GM23338 (cell line): Measurements from ENCODE around the gene IWS1. TPM values are rescaled to one million over a fixed set of nuclear protein-coding genes. Genes with fewer than 3 reads are reported as not detected.

Experiments
- ATAC-seq: fragments of 200-7000 bp; cut with Tn5 transposase; 3 replicates; pipeline ENCODE4 v1.9.1; 2020
- DNase-seq: peaks from one replicate; pipeline ENCODE4 v3.0.0-alpha.2; 2015; ENCODE audit warnings: low spot score
- H2AFZ ChIP-seq: fragments of 200-600 bp; sonication (generic); 2 replicates; pipeline ENCODE4 v1.8.0; 2016; ENCODE audit warnings: antibody characterized with exemption, mild to moderate bottlenecking, moderate library complexity
- H3F3A ChIP-seq: fragments of 200-600 bp; sonication (generic); replicated peaks from 2 replicates; pipeline ENCODE4 v1.8.0; 2017; ENCODE audit warnings: antibody characterized with exemption, mixed run types, low read depth
- H3K27ac ChIP-seq: fragments of 200-600 bp; sonication (generic); 2 replicates; pipeline ENCODE4 v1.6.1; 2016; ENCODE audit warnings: low read depth
- H3K27me3 ChIP-seq: fragments of 200-600 bp; sonication (generic); 2 replicates; pipeline ENCODE4 v1.8.0; 2016; ENCODE audit warnings: mild to moderate bottlenecking, mixed run types, moderate library complexity; ENCODE audit not compliant: insufficient read depth
- H3K36me3 ChIP-seq: fragments of 200-600 bp; sonication (generic); 2 replicates; pipeline ENCODE4 v1.8.0; 2016; ENCODE audit warnings: mild to moderate bottlenecking; ENCODE audit not compliant: insufficient read depth
- H3K4me1 ChIP-seq: fragments of 200-600 bp; sonication (generic); 2 replicates; pipeline ENCODE4 v1.8.0; 2016; ENCODE audit warnings: mild to moderate bottlenecking, moderate library complexity; ENCODE audit not compliant: insufficient read depth
- H3K4me2 ChIP-seq: fragments of 200-600 bp; sonication (generic); 2 replicates; pipeline ENCODE4 v1.7.1; 2017; ENCODE audit warnings: mixed run types
- H3K4me3 ChIP-seq: fragments of 200-600 bp; sonication (generic); 2 replicates; pipeline ENCODE4 v1.6.1; 2016; ENCODE audit warnings: mixed run types
- H3K79me2 ChIP-seq: fragments of 200-600 bp; sonication (generic); replicated peaks from 2 replicates; pipeline ENCODE4 v1.8.0; 2017; ENCODE audit warnings: mild to moderate bottlenecking; ENCODE audit not compliant: insufficient read depth
- H3K9me2 ChIP-seq: fragments of 200-600 bp; sonication (generic); 2 replicates; pipeline ENCODE4 v1.8.0; 2017; ENCODE audit not compliant: insufficient read depth
- H4K20me1 ChIP-seq: fragments of 200-600 bp; sonication (generic); replicated peaks from 2 replicates; pipeline ENCODE4 v1.8.0; 2017; ENCODE audit warnings: mild to moderate bottlenecking; ENCODE audit not compliant: insufficient read depth
- H3K27ac Mint-ChIP-seq: 2 replicates; pipeline ENCODE4 v1.8.0; 2020; ENCODE audit warnings: inconsistent platforms, mild to moderate bottlenecking, moderate library complexity, mixed read lengths
- H3K27me3 Mint-ChIP-seq: 3 replicates; pipeline ENCODE4 v1.8.0; 2022; ENCODE audit warnings: low read depth, mild to moderate bottlenecking, moderate library complexity, mixed read lengths, inconsistent platforms; ENCODE audit not compliant: insufficient read depth, poor library complexity
- H3K36me3 Mint-ChIP-seq: 3 replicates; pipeline ENCODE4 v1.8.0; 2021; ENCODE audit warnings: low read depth, mild to moderate bottlenecking, inconsistent platforms, moderate library complexity, mixed read lengths
- H3K4me1 Mint-ChIP-seq: 3 replicates; pipeline ENCODE4 v1.8.0; 2020; ENCODE audit warnings: mild to moderate bottlenecking, inconsistent platforms, mixed read lengths
- H3K4me3 Mint-ChIP-seq: 3 replicates; pipeline ENCODE4 v1.8.0; 2021; ENCODE audit warnings: moderate library complexity, mild to moderate bottlenecking, inconsistent platforms, mixed read lengths
- H3K9me3 Mint-ChIP-seq: 3 replicates; pipeline ENCODE4 v1.8.0; 2020; ENCODE audit warnings: moderate library complexity, mild to moderate bottlenecking, inconsistent platforms, mixed read lengths
- CREB1 ChIP-seq: fragments of 250-450 bp; sonication (Bioruptor Pico); IDR thresholded peaks from 2 replicates; pipeline ENCODE4 v1.5.0; 2020; ENCODE audit warnings: low read depth, mild to moderate bottlenecking, moderate library complexity
- EZH2phosphoT487 ChIP-seq: fragments of 200-600 bp; sonication (generic); IDR thresholded peaks from one replicate; pipeline ENCODE4 v1.8.1; 2018; ENCODE audit warnings: antibody characterized with exemption; ENCODE audit not compliant: unreplicated experiment
- JUNB ChIP-seq: IDR thresholded peaks from one replicate; pipeline ENCODE4 v1.6.1; 2016; ENCODE audit warnings: antibody characterized with exemption; ENCODE audit not compliant: unreplicated experiment
- NANOG ChIP-seq: IDR thresholded peaks from 2 replicates; pipeline ENCODE4 v1.6.1; 2016; ENCODE audit warnings: antibody characterized with exemption, borderline replicate concordance
- POLR2AphosphoS5 ChIP-seq: IDR thresholded peaks from 2 replicates; pipeline ENCODE4 v1.6.1; 2016; ENCODE audit warnings: antibody characterized with exemption, low read depth
- STAT1 ChIP-seq: IDR thresholded peaks from one replicate; pipeline ENCODE4 v1.6.1; 2016; ENCODE audit warnings: antibody characterized with exemption; ENCODE audit not compliant: unreplicated experiment
- ZNF331 ChIP-seq: fragments of 250-450 bp; sonication (Bioruptor Pico); IDR thresholded peaks from 2 replicates; pipeline ENCODE4 v1.5.0; 2020; ENCODE audit warnings: low read depth, mild to moderate bottlenecking, moderate library complexity
- polyA plus RNA-seq: library from polyadenylated mRNA; unstranded; fragments of >200 nt; fragmentation: Nextera tagmentation; extraction: Ambion mirVana; gene quantifications from 2 replicates; pipeline ENCODE4 v1.2.1, GENCODE V29; 2016
- total RNA-seq: library from RNA; depleted of rRNA; stranded (reverse); fragments of >200 nt; shearing (Covaris generic); gene quantifications from 2 replicates; pipeline ENCODE4 v1.2.3, GENCODE V29; 2014
- TF ChIP-seq, protein P1 (sequence below): IDR thresholded peaks from one replicate; pipeline ENCODE4 v1.6.1; 2018; ENCODE audit warnings: antibody characterized with exemption; ENCODE audit not compliant: unreplicated experiment
- TF ChIP-seq, protein P2 (sequence below): IDR thresholded peaks from 2 replicates; pipeline ENCODE4 v1.6.1; 2016; ENCODE audit warnings: antibody characterized with exemption
- TF ChIP-seq, protein P3 (sequence below), 2 experiments: fragments of 200-600 bp in 1 of 2; sonication (generic) in 1 of 2; conservative IDR thresholded peaks; 2 replicates each; pipeline versions ENCODE4 v1.5.1 to v1.6.1; 2016 to 2017; ENCODE audit warnings: antibody characterized with exemption in 2 of 2, low read depth in 2 of 2, mild to moderate bottlenecking in 2 of 2, moderate library complexity in 1 of 2
- TF ChIP-seq, protein P4 (sequence below): fragments of 250-450 bp; sonication (Bioruptor Pico); IDR thresholded peaks from 2 replicates; pipeline ENCODE4 v1.5.0; 2020; ENCODE audit warnings: mild to moderate bottlenecking, moderate library complexity

IWS1 gene
- total and polyA plus RNA-seq, 2 experiments from 2014 or later: 82.8 to 97.2 TPM

DNA sequence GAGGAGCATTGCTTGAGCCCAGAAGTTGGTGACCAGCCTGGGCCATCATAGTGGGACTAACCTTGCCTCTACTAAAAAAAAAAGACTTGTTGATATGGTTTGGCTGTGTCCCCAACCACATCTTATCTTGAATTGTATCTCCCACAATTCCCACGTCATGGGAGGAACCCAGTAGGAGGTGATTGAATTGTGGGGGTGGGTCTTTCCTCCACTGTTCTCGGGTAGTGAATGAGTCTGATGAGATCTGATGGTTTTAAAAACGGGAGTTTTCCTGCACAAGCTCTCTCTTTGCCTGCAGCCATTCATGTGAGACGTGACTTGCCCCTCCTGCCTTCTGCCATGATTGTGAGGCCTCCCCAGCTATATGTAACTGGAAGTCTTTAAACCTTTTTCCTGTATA lies 61.0 kb downstream of the IWS1 start (continued):
- TF ChIP-seq, protein P1, sequence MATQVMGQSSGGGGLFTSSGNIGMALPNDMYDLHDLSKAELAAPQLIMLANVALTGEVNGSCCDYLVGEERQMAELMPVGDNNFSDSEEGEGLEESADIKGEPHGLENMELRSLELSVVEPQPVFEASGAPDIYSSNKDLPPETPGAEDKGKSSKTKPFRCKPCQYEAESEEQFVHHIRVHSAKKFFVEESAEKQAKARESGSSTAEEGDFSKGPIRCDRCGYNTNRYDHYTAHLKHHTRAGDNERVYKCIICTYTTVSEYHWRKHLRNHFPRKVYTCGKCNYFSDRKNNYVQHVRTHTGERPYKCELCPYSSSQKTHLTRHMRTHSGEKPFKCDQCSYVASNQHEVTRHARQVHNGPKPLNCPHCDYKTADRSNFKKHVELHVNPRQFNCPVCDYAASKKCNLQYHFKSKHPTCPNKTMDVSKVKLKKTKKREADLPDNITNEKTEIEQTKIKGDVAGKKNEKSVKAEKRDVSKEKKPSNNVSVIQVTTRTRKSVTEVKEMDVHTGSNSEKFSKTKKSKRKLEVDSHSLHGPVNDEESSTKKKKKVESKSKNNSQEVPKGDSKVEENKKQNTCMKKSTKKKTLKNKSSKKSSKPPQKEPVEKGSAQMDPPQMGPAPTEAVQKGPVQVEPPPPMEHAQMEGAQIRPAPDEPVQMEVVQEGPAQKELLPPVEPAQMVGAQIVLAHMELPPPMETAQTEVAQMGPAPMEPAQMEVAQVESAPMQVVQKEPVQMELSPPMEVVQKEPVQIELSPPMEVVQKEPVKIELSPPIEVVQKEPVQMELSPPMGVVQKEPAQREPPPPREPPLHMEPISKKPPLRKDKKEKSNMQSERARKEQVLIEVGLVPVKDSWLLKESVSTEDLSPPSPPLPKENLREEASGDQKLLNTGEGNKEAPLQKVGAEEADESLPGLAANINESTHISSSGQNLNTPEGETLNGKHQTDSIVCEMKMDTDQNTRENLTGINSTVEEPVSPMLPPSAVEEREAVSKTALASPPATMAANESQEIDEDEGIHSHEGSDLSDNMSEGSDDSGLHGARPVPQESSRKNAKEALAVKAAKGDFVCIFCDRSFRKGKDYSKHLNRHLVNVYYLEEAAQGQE: no peak
- TF ChIP-seq, protein P2, sequence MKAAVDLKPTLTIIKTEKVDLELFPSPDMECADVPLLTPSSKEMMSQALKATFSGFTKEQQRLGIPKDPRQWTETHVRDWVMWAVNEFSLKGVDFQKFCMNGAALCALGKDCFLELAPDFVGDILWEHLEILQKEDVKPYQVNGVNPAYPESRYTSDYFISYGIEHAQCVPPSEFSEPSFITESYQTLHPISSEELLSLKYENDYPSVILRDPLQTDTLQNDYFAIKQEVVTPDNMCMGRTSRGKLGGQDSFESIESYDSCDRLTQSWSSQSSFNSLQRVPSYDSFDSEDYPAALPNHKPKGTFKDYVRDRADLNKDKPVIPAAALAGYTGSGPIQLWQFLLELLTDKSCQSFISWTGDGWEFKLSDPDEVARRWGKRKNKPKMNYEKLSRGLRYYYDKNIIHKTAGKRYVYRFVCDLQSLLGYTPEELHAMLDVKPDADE: no peak
- TF ChIP-seq EZH2phosphoT487 (no peak), ZNF331 (CRISPR knock-in tag) (no peak), POLR2AphosphoS5 (no peak), JUNB (no peak), CREB1 (no peak), NANOG (no peak), STAT1 (no peak)
- TF ChIP-seq, protein P3, sequence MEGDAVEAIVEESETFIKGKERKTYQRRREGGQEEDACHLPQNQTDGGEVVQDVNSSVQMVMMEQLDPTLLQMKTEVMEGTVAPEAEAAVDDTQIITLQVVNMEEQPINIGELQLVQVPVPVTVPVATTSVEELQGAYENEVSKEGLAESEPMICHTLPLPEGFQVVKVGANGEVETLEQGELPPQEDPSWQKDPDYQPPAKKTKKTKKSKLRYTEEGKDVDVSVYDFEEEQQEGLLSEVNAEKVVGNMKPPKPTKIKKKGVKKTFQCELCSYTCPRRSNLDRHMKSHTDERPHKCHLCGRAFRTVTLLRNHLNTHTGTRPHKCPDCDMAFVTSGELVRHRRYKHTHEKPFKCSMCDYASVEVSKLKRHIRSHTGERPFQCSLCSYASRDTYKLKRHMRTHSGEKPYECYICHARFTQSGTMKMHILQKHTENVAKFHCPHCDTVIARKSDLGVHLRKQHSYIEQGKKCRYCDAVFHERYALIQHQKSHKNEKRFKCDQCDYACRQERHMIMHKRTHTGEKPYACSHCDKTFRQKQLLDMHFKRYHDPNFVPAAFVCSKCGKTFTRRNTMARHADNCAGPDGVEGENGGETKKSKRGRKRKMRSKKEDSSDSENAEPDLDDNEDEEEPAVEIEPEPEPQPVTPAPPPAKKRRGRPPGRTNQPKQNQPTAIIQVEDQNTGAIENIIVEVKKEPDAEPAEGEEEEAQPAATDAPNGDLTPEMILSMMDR (conservative IDR thresholded peaks at IDR 0.05; ENCODE audit: low read depth in 2 of 2): no peak

DNA sequence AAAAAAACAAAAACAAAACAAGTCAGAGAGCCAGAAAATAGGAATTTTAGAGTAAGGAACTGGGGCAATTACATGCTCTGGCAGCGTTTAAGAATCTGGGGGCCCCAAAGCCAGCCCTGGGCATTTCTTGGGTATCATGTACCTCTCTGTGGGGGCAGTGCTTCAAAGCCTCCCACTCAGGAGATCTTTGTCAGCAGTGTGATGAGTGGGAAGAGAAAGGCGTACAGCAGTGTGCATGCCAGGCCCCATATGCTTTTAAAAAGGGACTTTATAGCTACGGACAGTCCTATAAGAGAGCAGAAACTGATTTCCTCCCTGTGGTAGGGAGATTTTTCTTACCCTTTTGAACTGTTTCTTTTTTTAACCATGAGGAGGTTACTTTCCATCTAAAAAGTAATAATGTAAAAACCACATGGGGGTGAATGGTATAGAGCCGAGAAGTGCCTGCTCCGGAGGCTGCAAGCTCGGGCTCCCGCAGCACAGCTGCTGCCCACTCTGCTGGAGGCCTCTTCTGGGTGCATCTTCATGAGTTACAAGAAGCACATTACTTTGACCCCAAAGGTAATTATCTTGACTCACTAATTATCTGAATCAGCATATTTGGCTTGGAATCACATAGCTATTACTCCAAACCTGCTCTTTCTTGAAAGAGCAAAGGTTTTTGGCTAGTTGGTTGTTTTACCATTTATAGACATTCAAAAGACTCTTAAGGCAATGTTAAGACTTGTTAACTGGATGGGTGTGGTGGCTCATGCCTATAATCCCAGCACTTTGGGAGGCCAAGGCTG lies 61.6 kb downstream of the IWS1 start:
- TF ChIP-seq EZH2phosphoT487: no peak
- TF ChIP-seq, protein P4, sequence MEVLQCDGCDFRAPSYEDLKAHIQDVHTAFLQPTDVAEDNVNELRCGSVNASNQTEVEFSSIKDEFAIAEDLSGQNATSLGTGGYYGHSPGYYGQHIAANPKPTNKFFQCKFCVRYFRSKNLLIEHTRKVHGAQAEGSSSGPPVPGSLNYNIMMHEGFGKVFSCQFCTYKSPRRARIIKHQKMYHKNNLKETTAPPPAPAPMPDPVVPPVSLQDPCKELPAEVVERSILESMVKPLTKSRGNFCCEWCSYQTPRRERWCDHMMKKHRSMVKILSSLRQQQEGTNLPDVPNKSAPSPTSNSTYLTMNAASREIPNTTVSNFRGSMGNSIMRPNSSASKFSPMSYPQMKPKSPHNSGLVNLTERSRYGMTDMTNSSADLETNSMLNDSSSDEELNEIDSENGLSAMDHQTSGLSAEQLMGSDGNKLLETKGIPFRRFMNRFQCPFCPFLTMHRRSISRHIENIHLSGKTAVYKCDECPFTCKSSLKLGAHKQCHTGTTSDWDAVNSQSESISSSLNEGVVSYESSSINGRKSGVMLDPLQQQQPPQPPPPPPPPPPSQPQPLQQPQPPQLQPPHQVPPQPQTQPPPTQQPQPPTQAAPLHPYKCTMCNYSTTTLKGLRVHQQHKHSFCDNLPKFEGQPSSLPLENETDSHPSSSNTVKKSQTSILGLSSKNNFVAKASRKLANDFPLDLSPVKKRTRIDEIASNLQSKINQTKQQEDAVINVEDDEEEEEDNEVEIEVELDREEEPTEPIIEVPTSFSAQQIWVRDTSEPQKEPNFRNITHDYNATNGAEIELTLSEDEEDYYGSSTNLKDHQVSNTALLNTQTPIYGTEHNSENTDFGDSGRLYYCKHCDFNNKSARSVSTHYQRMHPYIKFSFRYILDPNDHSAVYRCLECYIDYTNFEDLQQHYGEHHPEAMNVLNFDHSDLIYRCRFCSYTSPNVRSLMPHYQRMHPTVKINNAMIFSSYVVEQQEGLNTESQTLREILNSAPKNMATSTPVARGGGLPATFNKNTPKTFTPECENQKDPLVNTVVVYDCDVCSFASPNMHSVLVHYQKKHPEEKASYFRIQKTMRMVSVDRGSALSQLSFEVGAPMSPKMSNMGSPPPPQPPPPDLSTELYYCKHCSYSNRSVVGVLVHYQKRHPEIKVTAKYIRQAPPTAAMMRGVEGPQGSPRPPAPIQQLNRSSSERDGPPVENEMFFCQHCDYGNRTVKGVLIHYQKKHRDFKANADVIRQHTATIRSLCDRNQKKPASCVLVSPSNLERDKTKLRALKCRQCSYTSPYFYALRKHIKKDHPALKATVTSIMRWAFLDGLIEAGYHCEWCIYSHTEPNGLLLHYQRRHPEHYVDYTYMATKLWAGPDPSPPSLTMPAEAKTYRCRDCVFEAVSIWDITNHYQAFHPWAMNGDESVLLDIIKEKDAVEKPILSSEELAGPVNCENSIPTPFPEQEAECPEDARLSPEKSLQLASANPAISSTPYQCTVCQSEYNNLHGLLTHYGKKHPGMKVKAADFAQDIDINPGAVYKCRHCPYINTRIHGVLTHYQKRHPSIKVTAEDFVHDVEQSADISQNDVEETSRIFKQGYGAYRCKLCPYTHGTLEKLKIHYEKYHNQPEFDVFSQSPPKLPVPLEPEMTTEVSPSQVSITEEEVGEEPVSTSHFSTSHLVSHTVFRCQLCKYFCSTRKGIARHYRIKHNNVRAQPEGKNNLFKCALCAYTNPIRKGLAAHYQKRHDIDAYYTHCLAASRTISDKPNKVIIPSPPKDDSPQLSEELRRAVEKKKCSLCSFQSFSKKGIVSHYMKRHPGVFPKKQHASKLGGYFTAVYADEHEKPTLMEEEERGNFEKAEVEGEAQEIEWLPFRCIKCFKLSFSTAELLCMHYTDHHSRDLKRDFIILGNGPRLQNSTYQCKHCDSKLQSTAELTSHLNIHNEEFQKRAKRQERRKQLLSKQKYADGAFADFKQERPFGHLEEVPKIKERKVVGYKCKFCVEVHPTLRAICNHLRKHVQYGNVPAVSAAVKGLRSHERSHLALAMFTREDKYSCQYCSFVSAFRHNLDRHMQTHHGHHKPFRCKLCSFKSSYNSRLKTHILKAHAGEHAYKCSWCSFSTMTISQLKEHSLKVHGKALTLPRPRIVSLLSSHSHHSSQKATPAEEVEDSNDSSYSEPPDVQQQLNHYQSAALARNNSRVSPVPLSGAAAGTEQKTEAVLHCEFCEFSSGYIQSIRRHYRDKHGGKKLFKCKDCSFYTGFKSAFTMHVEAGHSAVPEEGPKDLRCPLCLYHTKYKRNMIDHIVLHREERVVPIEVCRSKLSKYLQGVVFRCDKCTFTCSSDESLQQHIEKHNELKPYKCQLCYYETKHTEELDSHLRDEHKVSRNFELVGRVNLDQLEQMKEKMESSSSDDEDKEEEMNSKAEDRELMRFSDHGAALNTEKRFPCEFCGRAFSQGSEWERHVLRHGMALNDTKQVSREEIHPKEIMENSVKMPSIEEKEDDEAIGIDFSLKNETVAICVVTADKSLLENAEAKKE (CRISPR knock-in tag): no peak
- Histone ChIP-seq H4K20me1 (no peaks in the 10 kb centered on the region), H3K27me3 (no peaks in the 10 kb centered on the region), H3F3A (no peaks in the 10 kb centered on the region), H3K4me2 (peak overlapping the region; percentile 35), H3K9me2 (no peaks in the 10 kb centered on the region), H3K36me3 (no peaks in the 10 kb centered on the region; the same call in 1 of the 2 replicates), H3K4me1 (peaks cover 23% of the 10 kb centered on the region), H3K4me3 (no peak overlapping the region), H3K79me2 (no peaks in the 10 kb centered on the region), H3K27ac (peak overlapping the region; percentile 79), H2AFZ (no peak overlapping the region)
- Mint-ChIP-seq H3K27ac (peak overlapping the region; percentile 78), H3K4me1 (peaks cover 30% of the 10 kb centered on the region), H3K9me3 (no peaks in the 10 kb centered on the region), H3K27me3 (peaks cover 8% of the 10 kb centered on the region), H3K4me3 (no peak overlapping the region), H3K36me3 (0 out of 3 replicates have a peak, but pooled peaks cover 3% of the 10 kb centered on the region)
- peak; percentile 17; the same call in 2 of the 3 replicates for ATAC-seq
- no peak for DNase-seq
